B cell (primary cell): ENCODE data around the gene HLA-DMB. TPM values are rescaled to one million over a fixed set of nuclear protein-coding genes. Genes with fewer than 3 reads are reported as not detected.

Source experiments
- ATAC-seq: fragments of 200-7000 bp; cut with Tn5 transposase; one replicate; pipeline ENCODE4 v1.10.0; 2021; ENCODE audit warnings: low read depth, mild to moderate bottlenecking, moderate number of reproducible peaks, moderate library complexity
- CTCF ChIA-PET: fragments of 350-600 bp; sonication (Branson Sonifier 250); formaldehyde crosslinking; loops from one replicate; lab custom pipeline; 2021; ENCODE audit warnings: antibody characterized with exemption, inconsistent platforms; lab: Charles Lee
- POLR2A ChIA-PET: fragments of 350-600 bp; sonication (Branson Sonifier 250); formaldehyde crosslinking; loops from one replicate; lab custom pipeline; 2021; ENCODE audit warnings: antibody characterized with exemption; lab: Charles Lee
- DNase-seq: peaks from one replicate; pipeline ENCODE4 v3.0.0; 2013
- H2AFZ ChIP-seq: 2 replicates; pipeline ENCODE4 v1.6.1; 2012; ENCODE audit warnings: mild to moderate bottlenecking, low read depth, low read length; ENCODE audit not compliant: insufficient read depth, poor library complexity, severe bottlenecking
- H3K27ac ChIP-seq, 2 donors: 1 replicate in 1 of 2; 2 replicates in 1 of 2; pipeline ENCODE4 v1.5.1; 2012 to 2013; ENCODE audit warnings: low read length in 2 of 2, mild to moderate bottlenecking in 2 of 2, moderate library complexity in 1 of 2
- H3K27me3 ChIP-seq, 4 experiments: fragments of 200-600 bp in 1 of 4; sonication (generic) in 1 of 4; replicated peaks in 1 of 4; 1 replicate in 2 of 4; 2 replicates in 2 of 4; pipeline versions ENCODE4 v1.6.1 to v1.7.0; 2013 to 2016; ENCODE audit warnings: low read length in 3 of 4, mild to moderate bottlenecking in 2 of 4, mixed read lengths in 1 of 4, moderate library complexity in 1 of 4; ENCODE audit not compliant: insufficient read depth in 4 of 4, control insufficient read depth in 3 of 4; ENCODE audit errors: control extremely low read depth in 1 of 4
- H3K36me3 ChIP-seq, 2 experiments: replicated peaks in 1 of 2; 1 replicate in 1 of 2; 2 replicates in 1 of 2; pipeline versions ENCODE4 v1.6.1 to v1.7.1; 2013; ENCODE audit warnings: low read length in 1 of 2; ENCODE audit not compliant: insufficient read depth in 2 of 2, control insufficient read depth in 1 of 2; ENCODE audit errors: control extremely low read depth in 1 of 2, extremely low read depth in 1 of 2
- H3K4me1 ChIP-seq, 2 donors: fragments of 200-600 bp in 1 of 2; sonication (generic) in 1 of 2; 1 replicate in 1 of 2; 2 replicates in 1 of 2; pipeline versions ENCODE4 v1.5.1 to v1.6.1; 2013 to 2017; ENCODE audit warnings: low read length in 2 of 2; ENCODE audit not compliant: control insufficient read depth in 2 of 2, insufficient read depth in 2 of 2
- H3K4me2 ChIP-seq: replicated peaks from 2 replicates; pipeline ENCODE3; 2012; ENCODE audit warnings: mild to moderate bottlenecking, low read depth, low read length; ENCODE audit not compliant: poor library complexity, severe bottlenecking
- H3K4me3 ChIP-seq, 5 experiments: fragments of 200-600 bp in 1 of 5; sonication (generic) in 1 of 5; 1 replicate in 3 of 5; 2 replicates in 2 of 5; pipeline versions ENCODE4 v1.5.1 to v1.7.0; 2011 to 2016; ENCODE audit warnings: low read length in 4 of 5, mild to moderate bottlenecking in 4 of 5, low read depth in 2 of 5, control low read depth in 1 of 5, moderate library complexity in 1 of 5; ENCODE audit not compliant: insufficient read depth in 1 of 5; ENCODE audit errors: control extremely low read depth in 1 of 5, extremely low read depth in 1 of 5
- H3K79me2 ChIP-seq: fragments of 200-600 bp; sonication (generic); one replicate; pipeline ENCODE4 v1.6.0; 2016; ENCODE audit warnings: low read length; ENCODE audit not compliant: control insufficient read depth, insufficient read depth
- H3K9ac ChIP-seq: fragments of 200-600 bp; sonication (generic); 2 replicates; pipeline ENCODE4 v1.6.1; 2017; ENCODE audit warnings: mild to moderate bottlenecking, low read length, moderate library complexity
- H3K9me3 ChIP-seq, 3 donors: one replicate each; pipeline versions ENCODE4 v1.6.1 to v1.7.1; 2013; ENCODE audit warnings: low read length in 2 of 3; ENCODE audit not compliant: control insufficient read depth in 2 of 3, insufficient read depth in 1 of 3; ENCODE audit errors: control extremely low read depth in 1 of 3
- H4K20me1 ChIP-seq: 2 replicates; pipeline ENCODE4 v1.6.0; 2012; ENCODE audit warnings: mild to moderate bottlenecking, low read length; ENCODE audit not compliant: insufficient read depth, control insufficient read depth, poor library complexity, severe bottlenecking
- H3K27ac Mint-ChIP-seq: one replicate; pipeline ENCODE4 v1.8.0; 2021; ENCODE audit warnings: mixed read lengths
- H3K27me3 Mint-ChIP-seq: one replicate; pipeline ENCODE4 v1.8.0; 2021; ENCODE audit warnings: mixed read lengths
- H3K4me1 Mint-ChIP-seq: one replicate; pipeline ENCODE4 v1.8.0; 2021; ENCODE audit warnings: mixed read lengths
- H3K4me3 Mint-ChIP-seq: one replicate; pipeline ENCODE4 v1.8.0; 2021; ENCODE audit warnings: mixed read lengths
- H3K9me3 Mint-ChIP-seq: one replicate; pipeline ENCODE4 v1.8.0; 2022; ENCODE audit warnings: mixed read lengths; ENCODE audit not compliant: insufficient read depth
- EZH2 ChIP-seq: IDR thresholded peaks from 2 replicates; pipeline ENCODE4 v1.6.1; 2012; ENCODE audit warnings: borderline replicate concordance, low read depth, mild to moderate bottlenecking, moderate library complexity, low read length; ENCODE audit not compliant: insufficient read depth, poor library complexity, severe bottlenecking
- WGBS: methylation state at CpG from one replicate; pipeline ENCODE4 v1.1.5; 2013; ENCODE audit warnings: missing lambda C conversion rate; ENCODE audit not compliant: insufficient coverage; 5-methylcytosine and 5-hydroxymethylcytosine counted together
- intact Hi-C: fragments of 100-400 bp; cut with micrococcal nuclease; formaldehyde crosslinking; loops from one replicate; pipeline ENCODE4 v1.10.0; 2022
- polyA plus RNA-seq: library from polyadenylated mRNA; depleted of rRNA; stranded (reverse); fragments of >200 nt; gene quantifications from 2 replicates; pipeline ENCODE4 v1.2.3, GENCODE V29; 2012
- total RNA-seq, 2 donors: library from RNA; stranded (reverse); fragments of 120-200 nt in 1 of 2; gene quantifications; 1 replicate in 1 of 2; 2 replicates in 1 of 2; pipeline versions ENCODE4 v1.2.3 to v1.2.4, GENCODE V29; 2013 to 2022
- TF ChIP-seq, protein P1 (sequence below): fragments of 200-600 bp; IDR thresholded peaks from one replicate; pipeline ENCODE4 v1.8.0; 2022; ENCODE audit warnings: antibody characterized with exemption, mild to moderate bottlenecking

Gene HLA-DMB
- total and polyA plus RNA-seq, 2 donors (not counting 1 experiment from before 2014, with no cell fraction given), result 593 to 656 TPM

DNA sequence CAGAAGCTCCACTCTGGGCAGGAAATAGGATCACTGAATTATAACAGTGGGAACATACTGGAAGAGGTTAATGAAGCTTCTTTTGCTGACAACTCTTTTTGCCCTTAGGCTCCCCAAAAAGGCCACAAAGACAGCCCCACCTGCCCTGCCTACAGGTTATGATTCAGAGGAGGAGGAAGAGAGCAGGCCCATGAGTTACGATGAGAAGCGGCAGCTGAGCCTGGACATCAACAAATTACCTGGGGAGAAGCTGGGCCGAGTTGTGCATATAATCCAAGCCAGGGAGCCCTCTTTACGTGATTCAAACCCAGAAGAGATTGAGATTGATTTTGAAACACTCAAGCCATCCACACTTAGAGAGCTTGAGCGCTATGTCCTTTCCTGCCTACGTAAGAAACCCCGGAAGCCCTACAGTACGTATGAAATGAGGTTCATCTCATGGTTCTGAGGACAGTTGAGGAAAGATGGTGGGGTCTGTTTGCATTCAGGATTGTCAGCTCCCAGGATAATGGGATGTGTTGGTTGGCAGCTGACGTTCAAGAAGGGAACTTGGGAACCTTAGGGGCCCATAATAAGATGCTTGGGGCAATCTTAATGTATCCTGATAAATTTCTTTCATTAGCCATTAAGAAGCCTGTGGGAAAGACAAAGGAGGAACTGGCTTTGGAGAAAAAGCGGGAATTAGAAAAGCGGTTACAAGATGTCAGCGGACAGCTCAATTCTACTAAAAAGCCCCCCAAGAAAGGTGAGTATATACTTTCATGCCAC lies 39.1 kb upstream of the HLA-DMB start:
- ChIA-PET POLR2A (interaction anchor here (0.6 to 6.4 kb wide), 3 partner anchors 7 to 27 kb away, joined by 6 to 92 read pairs (median 6); partner anchors contain the start of gene HLA-DMA), CTCF (interaction anchor here (0.7 to 28.4 kb wide), 12 partner anchors 8 to 142 kb away, joined by 3 to 822 read pairs (median 8); partner anchors contain the start of genes HLA-DMA, HLA-DMB and TAP2)
- peaks cover 37 to 44% of the 10 kb centered on the region in 2 donors for H3K4me1 ChIP-seq
- ATAC-seq (no peak), DNase-seq (no peak)
- H3K36me3 ChIP-seq, result peaks cover 2 to 86% of the 10 kb centered on the region in 2 experiments
- H3K79me2 ChIP-seq, result peaks cover 56% of the 10 kb centered on the region
- H3K27me3 ChIP-seq, result no peaks in the 10 kb centered on the region
- H3K27ac Mint-ChIP-seq, result no peak overlapping the region
- 98% methylated on average over 7 of the region's 12 CpGs for WGBS
- H3K9ac ChIP-seq, result no peak overlapping the region
- H4K20me1 ChIP-seq, result peaks cover 61% of the 10 kb centered on the region
- peak overlapping the region in 1 of 2 donors; percentile 38 for H3K27ac ChIP-seq
- no peak for TF ChIP-seq EZH2
- no peaks in the 10 kb centered on the region for H3K27me3 Mint-ChIP-seq
- intact Hi-C loops, result loop anchor here (10.0 kb wide), 1 partner anchor 565 kb away; no protein-coding TSS in a partner anchor
- H3K9me3 ChIP-seq, result no peaks in the 10 kb centered on the region
- H3K4me1 Mint-ChIP-seq, result peaks cover 68% of the 10 kb centered on the region
- H3K4me3 ChIP-seq, result no peak overlapping the region
- no peaks in the 10 kb centered on the region for H3K9me3 Mint-ChIP-seq
- no peak overlapping the region for H2AFZ ChIP-seq
- no peak overlapping the region for H3K4me2 ChIP-seq
- H3K4me3 Mint-ChIP-seq, result no peak overlapping the region

DNA sequence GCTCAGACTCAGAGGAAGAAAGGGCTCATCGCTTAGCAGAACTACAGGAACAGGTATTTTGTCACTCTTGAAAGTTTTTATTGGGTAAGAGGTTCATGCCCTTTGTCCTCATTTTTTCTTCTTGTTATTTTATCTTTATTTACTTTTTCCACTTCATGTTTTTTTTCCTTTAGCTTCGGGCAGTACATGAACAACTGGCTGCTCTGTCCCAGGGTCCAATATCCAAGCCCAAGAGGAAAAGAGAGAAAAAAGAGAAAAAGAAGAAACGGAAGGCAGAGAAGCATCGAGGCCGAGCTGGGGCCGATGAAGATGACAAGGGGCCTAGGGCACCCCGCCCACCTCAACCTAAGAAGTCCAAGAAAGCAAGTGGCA lies 37.1 kb upstream of the HLA-DMB start:
- Histone ChIP-seq H3K4me1 (peaks cover 29 to 38% of the 10 kb centered on the region in 2 donors), H3K9me3 (no peaks in the 10 kb centered on the region), H3K27me3 (no peaks in the 10 kb centered on the region), H3K9ac (no peak overlapping the region), H3K4me3 (no peak overlapping the region), H4K20me1 (peaks cover 81% of the 10 kb centered on the region), H3K4me2 (no peak overlapping the region), H3K79me2 (peaks cover 76% of the 10 kb centered on the region), H2AFZ (no peak overlapping the region), H3K27ac (no peak overlapping the region), H3K36me3 (peaks cover 2 to 92% of the 10 kb centered on the region in 2 experiments)
- intact Hi-C loops, result no loop called here
- ATAC-seq (no peak), DNase-seq (no peak)
- no peaks in the 10 kb centered on the region for H3K27me3 Mint-ChIP-seq
- H3K4me1 Mint-ChIP-seq, result peaks cover 58% of the 10 kb centered on the region
- POLR2A ChIA-PET, result interaction anchor here (0.5 to 1.1 kb wide), 4 partner anchors 10 to 709 kb away, joined by 3 to 5 read pairs (median 4); partner anchors contain the start of gene BRD2
- 75% methylated on average over 5 of the region's 7 CpGs for WGBS
- peak overlapping the region; percentile 34 for H3K27ac Mint-ChIP-seq
- H3K9me3 Mint-ChIP-seq, result no peaks in the 10 kb centered on the region
- no peak overlapping the region for H3K4me3 Mint-ChIP-seq
- TF ChIP-seq, protein P1, sequence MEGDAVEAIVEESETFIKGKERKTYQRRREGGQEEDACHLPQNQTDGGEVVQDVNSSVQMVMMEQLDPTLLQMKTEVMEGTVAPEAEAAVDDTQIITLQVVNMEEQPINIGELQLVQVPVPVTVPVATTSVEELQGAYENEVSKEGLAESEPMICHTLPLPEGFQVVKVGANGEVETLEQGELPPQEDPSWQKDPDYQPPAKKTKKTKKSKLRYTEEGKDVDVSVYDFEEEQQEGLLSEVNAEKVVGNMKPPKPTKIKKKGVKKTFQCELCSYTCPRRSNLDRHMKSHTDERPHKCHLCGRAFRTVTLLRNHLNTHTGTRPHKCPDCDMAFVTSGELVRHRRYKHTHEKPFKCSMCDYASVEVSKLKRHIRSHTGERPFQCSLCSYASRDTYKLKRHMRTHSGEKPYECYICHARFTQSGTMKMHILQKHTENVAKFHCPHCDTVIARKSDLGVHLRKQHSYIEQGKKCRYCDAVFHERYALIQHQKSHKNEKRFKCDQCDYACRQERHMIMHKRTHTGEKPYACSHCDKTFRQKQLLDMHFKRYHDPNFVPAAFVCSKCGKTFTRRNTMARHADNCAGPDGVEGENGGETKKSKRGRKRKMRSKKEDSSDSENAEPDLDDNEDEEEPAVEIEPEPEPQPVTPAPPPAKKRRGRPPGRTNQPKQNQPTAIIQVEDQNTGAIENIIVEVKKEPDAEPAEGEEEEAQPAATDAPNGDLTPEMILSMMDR, result no peak
- no peak for TF ChIP-seq EZH2
- CTCF ChIA-PET, result interaction anchor here (1.0 to 28.4 kb wide), 4 partner anchors 8 to 92 kb away, joined by 3 to 822 read pairs (median 121); partner anchors contain the start of gene HLA-DMA
